ENCODE results near the gene ZNF646.

Gene ZNF646

DNA sequence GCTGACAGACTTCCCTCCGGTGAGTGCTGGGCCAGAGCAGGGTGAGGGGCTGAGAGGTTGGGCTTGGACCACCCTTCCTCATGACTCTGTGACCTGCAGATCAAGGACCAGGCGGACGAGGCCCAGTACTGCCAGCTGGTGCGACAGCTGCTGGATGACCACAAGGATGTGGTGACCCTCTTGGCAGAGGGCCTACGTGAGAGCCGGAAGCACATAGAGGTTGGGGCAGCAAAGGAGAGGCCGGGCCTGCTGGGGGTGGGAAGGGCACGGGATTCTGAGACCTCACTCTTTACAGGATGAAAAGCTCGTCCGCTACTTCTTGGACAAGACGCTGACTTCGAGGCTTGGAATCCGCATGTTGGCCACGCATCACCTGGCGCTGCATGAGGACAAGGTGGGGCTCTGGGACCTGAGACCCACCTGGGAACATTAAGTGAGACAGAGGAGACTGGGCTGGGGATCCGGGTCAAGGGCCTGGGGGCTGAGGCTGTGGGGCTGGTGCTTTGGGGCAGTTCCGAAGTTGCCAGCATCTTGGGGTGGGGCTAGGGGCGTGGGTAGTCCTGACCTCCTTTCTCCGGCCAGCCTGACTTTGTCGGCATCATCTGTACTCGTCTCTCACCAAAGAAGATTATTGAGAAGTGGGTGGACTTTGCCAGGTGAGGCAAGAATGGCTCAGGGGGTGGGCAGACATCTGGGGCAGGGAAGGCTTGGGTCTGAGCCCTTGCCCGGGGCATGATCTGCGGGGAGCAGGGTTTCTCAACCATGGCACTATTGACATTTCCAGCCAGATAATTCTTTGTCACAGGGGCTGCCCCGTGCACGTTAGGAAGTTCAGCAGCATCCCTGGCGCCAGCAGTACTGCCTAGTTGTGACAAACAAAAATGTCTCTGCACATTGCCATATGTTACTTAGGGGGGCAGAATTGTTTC lies 36.1 kb downstream of the ZNF646 start:
- DNase-seq: no peak

DNA sequence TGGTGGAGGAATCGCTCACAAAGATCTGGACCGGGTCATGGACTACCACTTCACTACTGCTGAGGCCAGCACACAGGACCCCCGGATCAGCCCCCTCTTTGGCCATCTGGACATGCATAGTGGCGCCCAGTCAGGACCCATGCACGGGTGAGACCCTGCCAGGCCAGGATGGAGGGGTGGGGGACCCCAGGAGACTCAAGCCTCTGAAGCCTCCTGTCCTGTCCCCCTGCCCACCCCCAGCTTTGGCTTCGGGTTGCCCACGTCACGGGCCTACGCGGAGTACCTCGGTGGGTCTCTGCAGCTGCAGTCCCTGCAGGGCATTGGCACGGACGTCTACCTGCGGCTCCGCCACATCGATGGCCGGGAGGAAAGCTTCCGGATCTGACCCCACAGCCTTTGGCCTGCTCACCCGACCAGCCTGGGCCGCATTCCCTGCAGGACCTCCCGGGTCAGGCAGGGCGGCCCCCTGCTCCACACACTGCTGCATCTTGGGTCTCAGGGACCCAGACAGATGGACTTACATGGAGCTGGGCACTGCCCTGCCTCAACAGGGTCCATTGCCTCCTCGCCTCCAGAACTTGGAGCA lies 37.8 kb downstream of the ZNF646 start:
- no peak for DNase-seq

DNA sequence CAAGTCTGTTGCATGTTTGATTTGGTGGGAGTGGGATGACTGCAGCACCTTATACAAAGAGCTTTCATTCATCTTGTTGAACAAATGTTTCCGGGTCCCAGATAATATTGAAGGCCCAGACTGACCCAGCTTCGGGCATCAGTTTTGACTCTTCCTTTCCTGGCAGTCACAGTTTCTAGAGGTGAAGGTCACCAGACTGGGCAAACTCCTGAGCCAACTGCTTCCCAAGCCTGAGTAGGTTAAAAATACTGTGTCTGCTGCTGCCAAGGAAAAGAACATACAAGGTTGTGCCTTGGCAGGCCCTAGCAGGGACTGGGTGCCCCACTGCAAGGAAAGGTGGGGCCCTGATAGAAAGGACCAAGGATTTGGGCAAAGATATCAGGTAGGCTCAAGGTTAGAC lies 38.5 kb downstream of the ZNF646 start:
- no peak for DNase-seq

DNA sequence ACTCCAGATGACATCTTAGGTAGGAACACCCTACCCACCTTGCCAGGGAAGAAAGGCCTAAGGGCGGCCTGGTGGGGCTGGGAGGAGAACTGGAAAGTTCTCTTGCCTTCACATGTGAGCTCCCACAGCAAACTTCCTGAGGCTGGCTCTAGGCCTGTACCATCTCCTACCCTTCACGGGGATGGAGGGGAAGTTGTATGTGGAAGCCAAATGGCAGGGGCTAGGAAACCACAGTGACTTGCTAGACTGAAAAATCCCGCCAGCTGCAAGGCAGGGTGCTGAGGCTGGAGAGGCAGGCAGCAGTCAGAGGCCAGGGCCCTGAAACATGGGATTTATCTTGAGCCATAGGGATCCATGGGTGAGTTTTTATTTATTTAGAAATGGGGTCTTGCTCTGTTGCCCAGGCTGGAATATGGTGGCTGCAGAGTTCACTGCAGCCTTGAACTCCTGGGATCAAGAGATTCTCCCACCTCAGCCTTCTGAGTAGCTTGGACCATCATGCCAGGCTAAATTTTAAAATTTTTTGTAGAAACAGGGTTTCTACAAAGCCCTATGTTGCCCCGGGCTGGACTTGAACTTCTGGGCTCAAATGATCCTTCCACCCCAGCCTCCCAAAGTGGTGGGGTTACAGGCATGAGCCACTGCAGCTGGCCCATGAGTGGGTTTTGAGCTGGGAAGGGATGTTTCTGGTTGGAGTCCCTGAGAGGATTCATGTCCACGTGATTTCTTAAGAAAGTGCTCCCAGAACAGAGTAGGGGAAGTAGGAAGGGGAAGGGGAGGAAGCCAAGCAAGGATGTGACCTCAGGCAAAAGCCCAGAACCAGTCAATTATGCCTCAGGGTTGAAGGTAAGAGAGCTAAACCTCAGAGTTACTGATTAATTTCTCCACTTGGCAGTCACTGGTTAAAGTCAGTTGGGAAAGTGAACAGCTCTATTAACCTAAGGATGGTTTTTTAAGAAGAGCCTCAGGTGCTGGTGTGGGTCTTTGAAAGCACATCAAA lies 39.2 kb downstream of the ZNF646 start:
- peak; percentile 14 to 71 for DNase-seq

DNA sequence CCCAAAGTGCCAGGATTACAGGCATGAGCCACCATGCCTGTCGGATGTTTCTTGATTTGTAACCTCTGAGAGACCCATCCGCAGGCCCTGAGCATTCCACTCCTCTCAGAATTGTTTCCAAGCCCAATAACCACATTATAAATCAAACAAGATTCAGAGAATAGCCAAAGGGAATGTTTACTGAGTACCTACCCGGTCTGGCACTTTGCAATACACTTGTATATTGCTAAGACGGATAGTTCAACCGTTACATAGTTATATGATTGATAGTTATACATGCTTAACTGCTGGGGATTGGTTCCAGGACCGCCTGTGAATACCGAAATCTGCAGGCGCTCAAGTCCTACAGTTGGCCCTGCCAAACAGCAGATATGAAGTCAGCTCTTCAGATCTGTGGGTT lies 40.2 kb downstream of the ZNF646 start:
- DNase-seq: no peak

DNA sequence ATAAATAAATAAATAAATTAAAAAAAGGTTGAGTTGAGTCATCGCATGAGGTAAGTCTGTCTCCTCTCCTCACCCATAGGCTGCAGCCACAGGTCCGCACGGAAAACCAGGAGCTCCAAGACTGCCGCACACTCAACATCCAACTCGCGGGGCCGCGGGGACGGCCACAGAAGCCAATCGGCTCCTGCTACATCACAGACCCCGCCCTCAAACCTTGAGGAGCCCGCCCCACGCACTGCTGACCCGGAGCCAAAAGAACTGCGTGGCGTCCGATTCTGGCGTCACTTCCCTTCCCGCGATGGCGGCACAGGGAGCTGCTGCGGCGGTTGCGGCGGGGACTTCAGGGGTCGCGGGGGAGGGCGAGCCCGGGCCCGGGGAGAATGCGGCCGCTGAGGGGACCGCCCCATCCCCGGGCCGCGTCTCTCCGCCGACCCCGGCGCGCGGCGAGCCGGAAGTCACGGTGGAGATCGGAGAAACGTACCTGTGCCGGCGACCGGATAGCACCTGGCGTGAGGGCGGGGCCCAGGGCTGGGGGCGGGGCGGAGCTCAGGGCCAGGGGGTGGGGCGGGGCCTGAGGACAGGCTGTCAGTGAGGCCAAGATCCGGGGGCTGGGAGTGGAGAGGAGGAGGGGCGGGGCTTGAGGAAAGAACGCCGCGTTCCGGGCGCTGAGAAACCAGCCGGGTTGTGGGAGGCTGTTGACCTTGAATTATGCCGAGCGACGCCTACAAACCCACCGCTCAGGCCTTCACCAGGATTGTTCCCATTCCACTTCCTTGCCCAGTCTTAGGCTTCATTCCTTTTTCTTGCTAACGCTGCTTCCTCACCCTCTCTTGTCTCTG lies 43.4 kb downstream of the ZNF646 start, which contains the start of gene KAT8:
Gene KAT8 (plus strand): TSS at position 281 of the 839 bp plus-strand sequence. CDS start 18 bp downstream, at position 299.
- peak; percentile 96 to 97 for DNase-seq

DNA sequence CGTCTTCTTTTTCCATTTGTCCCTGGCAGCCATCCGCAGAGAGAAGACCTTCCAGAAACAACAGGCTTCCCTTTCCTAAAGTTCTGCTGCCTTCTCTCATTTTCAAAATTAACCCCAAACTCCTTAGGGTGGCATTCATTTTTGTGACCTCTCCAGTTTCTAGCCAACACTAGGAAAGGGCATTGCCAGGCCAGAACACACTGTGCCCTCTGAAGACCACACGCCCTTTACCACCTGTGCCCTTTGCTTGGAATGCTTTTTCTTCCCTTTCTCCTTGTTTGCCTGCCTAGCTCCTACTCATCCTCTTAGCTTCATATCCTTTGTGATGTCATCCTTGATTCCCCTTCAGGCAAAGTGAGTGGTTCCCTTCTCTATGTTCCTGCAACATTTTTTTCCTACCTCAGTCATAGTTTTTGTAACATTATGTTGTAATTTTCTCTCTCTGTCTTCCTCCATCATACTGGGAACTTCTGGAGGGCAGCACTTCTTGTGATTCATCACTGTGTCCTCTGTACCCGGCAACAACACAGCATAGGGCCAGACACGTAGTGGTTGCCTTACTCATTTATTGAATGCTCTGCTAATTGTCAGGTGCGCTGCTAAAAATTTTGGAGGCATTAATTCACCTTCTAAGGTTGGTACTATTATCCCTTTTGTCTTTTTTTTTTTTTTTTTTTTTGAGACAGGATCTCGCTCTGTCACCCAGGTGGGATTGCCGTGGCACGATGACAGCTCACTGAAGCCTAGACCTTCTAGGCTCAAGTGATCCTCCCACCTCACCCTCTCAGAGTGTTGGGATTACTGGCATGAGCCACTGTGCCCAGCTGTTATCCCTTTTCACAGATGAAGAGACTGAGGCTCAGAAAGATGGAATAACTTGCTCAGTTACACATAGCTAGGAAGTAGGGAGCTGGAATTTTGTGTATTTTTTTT lies 44.3 kb downstream of the ZNF646 start:
- no peak for DNase-seq

DNA sequence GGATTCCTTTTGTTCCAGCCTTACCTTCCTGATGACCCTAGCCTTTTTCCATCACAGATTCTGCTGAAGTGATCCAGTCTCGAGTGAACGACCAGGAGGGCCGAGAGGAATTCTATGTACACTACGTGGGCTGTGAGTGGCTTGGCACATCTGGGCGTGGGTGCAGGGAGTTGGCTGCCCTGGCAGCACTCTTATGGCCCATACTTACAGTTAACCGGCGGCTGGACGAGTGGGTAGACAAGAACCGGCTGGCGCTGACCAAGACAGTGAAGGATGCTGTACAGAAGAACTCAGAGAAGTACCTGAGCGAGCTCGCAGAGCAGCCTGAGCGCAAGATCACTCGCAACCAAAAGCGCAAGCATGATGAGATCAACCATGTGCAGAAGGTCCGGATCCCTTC lies 45.9 kb downstream of the ZNF646 start:
- no peak for DNase-seq

DNA sequence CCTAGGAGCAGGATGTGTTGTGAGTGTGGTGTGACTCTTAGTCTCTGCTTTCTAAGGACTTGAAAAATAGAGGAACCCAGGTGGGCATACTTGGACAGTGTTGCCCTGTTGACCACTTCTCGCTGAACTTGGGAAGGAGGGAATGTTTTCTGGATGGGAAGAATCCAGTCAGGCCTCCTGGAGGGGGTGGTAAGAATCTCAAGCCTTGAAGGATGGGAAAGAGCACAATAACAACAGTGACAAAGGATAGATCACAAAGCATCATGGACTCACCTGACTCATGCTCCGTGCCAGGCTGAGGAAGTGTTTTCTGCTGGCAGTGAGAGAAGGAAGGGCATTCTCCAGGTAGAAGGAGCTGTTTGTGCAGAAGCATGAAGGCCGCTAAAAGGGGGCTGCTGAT lies 51.6 kb downstream of the ZNF646 start:
- no peak for DNase-seq

DNA sequence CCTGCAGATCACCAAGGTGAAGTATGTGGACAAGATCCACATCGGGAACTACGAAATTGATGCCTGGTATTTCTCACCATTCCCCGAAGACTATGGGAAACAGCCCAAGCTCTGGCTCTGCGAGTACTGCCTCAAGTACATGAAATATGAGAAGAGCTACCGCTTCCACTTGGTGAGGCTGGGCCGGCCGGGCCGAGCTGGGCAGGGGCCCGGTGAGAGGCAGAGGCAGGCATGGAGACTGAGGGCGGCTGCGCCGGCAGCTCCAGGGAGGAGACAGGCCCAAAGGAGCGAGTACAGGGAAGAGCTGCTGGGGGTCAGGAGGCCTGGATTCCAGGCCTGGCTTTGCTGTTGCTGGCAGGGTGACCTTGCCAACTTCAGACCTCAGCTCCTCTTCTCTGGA lies 53.0 kb downstream of the ZNF646 start:
- DNase-seq: no peak

DNA sequence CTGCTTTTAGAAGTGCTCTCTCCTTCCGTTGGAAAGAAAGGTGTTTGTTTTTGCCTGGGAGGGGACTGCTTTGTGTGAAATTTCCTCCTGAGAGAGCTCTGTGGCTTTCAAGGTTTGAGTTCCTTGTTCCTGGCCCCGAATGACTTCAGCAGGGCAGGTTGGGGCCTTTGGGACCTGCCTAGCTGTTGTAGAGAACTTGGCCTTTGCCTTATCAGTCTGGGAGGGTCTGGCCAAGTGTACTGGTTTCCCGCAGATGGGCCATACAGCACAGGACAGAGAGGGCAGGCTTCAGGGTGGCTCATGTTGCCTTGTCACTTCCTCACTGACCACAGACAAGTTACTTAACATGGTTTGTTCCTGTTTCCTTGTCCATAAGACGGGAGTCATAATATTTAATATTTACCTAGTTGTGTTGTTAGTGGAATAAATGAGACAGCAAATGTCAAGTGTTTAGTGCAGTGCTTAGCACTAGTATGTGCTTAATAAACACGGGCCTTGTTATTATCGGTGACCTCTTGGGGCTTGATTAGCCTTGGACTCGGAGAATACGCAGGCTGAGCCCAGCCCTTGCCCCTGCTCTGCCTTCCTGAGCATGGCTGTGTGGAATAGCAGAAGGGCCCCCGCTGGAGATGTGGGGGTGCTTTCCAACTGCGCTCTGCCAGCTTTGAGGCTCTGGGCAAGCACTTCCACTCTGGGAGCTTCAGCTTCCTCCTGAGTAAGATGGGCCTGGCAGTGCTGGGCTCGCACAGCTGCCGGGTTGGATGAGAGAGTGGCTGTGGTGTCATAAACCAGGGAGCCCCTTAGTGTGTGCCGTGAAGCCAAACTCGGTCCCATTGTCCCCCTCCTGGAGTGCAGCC lies 54.7 kb downstream of the ZNF646 start:
- DNase-seq: peak; percentile 59 to 78

DNA sequence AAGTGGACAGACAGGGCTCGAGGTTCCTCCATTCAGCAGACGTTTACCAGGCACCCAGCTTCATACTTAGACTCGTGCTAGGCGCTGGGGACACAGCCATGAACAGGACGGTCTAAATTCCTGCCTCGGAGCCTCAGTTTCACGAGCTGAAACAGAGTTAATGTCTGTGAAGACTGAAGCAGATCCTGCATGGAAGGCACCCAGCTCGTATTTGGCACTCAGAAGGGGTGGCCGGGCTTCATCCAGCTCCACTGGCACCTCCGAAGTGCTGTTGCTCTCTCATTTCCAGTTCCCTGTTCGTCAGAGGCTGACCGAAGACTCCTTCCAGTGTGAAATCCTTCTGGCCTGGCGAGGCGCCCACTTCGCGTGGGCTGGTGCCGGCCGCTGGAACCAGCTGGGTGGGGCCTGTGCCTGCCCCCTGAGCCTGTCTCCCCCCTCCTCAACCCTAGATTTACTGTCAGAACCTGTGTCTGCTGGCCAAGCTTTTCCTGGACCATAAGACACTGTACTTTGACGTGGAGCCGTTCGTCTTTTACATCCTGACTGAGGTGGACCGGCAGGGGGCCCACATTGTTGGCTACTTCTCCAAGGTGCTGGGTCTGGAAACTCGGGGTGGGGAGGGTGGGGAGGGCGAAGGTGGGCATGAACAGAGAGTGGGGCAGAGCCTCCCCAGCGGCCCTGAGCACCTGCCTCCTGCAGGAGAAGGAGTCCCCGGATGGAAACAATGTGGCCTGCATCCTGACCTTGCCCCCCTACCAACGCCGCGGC lies 55.5 kb downstream of the ZNF646 start:
- DNase-seq: peak in 1 of 2 donors; percentile 62

DNA sequence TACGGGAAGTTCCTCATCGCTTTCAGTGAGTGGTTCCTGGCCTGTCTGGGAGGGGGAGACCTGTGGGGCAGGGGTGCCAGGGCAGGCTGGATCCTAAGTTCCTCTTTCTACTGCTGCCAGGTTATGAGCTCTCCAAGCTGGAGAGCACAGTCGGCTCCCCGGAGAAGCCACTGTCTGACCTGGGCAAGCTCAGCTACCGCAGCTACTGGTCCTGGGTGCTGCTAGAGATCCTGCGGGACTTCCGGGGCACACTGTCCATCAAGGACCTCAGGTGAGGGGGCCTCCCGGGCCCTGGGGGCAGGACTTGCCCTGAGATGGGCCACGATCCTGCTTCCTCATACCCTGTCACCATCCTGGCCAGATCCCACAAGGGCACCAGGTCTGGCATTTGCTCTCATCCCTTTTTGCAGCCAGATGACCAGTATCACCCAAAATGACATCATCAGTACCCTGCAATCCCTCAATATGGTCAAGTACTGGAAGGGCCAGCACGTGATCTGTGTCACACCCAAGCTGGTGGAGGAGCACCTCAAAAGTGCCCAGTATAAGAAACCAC lies 56.2 kb downstream of the ZNF646 start:
- no peak for DNase-seq

DNA sequence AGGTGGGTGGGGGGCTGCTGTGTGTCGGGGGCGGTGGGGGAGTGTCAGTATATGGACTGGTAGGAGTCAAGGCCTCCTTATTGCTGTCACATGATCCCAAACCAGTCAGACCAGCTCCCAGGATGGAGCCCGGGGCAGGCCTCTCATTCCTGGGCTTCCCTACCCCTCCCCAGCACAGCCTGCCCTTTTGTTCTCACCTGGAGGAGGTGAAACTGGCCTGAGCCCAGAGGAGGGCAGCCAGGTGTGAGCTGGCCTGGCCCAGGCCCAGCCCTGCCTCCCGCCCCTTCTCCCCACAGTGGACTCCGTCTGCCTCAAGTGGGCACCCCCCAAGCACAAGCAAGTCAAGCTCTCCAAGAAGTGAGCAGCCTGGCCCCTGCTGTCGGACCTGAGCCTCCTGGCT lies 56.7 kb downstream of the ZNF646 start:
- no peak for DNase-seq

DNA sequence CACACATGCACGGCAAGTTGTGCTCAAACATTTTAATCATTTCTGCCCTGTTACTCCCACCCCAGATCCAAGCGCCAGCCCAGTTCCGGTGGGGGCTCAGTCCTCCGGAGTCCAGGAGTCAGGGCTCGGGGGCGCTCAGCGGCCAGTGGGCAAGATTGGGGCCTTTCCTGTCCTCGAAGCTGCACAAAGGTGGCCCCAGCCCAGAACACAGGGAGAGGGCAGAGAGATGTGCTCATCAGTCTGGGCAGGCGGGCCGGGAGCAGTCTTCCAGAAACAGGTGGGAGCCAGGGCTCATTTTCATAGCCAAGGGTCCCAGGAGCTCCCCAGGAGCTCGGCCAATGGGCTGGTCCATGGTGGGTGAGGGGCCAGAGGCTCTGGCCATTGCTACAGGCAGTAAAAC lies 57.2 kb downstream of the ZNF646 start:
- DNase-seq: no peak

DNA sequence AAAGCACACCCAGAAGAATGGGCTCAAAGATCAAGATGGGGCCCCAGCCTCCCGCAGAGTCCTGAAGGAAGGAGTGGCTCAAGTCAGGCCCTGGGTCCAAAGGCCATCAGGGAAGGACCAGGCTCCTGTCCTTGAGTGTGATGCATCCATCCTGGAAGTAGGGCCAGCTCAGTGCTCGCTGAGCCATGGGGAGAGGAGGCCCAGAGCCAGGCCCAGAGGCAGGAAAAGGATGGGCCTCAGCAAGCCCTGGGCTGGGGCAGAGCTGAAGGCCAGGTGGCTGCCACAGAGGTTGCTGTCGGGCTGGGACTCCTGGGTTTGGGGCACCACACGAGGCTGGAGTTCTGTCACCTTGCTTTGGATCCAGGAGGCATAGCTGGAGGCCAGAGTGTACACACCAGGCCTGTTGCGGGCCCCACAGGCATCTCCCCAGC lies 57.6 kb downstream of the ZNF646 start:
- DNase-seq: no peak

DNA sequence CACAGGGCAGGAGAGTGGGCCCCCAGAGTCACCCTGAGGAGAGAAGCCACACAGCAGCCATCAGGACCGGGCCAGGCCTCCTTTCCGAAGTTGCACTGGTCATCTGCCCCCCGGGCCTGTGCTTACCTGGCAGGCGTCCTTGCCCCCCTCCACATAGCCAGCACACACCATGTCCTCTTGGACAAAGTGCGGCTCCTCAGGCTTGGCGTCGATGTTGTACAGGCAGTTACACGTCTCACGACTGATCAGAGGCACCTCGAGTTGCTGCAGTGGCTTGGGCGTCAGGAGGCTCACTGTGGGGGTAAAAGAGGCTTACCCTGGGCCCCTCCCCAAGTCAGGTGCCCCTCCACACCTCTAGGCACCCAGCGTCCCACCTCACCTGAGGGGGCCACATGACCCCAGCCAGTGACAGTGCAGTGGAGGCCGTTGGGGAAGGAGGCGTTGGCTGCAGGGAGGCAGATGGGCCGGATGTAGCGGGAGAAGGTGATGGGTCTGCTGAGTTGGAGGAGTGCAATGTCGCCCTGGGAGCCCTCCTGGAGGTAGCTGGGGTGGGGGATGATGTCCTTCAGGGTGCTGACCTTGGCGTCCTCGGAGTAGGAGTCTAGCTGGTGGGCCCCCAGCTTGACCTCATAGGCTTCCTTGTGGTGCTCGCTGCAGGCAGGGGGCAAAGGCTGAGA lies 58.2 kb downstream of the ZNF646 start:
- DNase-seq: no peak

DNA sequence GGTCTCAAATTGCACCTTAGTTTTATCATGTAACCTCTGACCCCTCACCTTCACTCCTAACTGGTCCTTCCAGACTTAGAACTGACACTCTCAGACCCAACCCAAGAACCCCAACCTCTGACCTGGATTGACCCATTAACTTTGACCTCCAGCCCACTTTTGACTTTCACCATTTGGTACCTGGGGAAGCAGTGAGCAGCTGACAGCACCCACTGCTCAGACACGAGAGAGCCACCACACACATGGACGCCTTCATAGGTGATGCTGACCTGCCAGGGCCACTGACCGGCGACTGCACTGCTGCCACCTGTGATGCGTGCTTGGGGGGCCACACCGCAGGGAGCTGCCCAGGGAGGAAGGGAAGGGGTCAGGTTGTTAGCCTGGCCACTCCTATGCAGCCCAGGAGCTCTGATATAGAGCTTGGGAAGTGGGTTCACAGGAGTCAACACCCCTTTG lies 58.9 kb downstream of the ZNF646 start:
- DNase-seq: no peak
